GM18519 (cell line): Measurements from ENCODE around the gene CHST15.

Experiments used
- ATAC-seq: cut with Tn5 transposase; IDR thresholded peaks from one replicate; pipeline ENCODE4 v1.9.1; 2021; ENCODE audit warnings: mild to moderate bottlenecking, moderate library complexity; ENCODE audit not compliant: unreplicated experiment, low FRiP score

CHST15 gene

GRCh38 chr10:123993534-123994416, 99.6 kb downstream of the CHST15 start:
- ATAC-seq, result no peak

GRCh38 chr10:123991611-123992570, 101.5 kb downstream of the CHST15 start:
- no peak for ATAC-seq

- ATAC-seq, result no peak
These were observed 102.5 kb downstream of the CHST15 start for GRCh38 chr10:123990889-123991288.

GRCh38 chr10:123988694-123989093, 104.7 kb downstream of the CHST15 start:
- no peak for ATAC-seq

GRCh38 chr10:123986736-123987135, 106.7 kb downstream of the CHST15 start:
- no peak for ATAC-seq

- ATAC-seq, result no peak
These were observed 119.0 kb downstream of the CHST15 start for GRCh38 chr10:123974406-123974805.

GRCh38 chr10:123972481-123973401, 120.7 kb downstream of the CHST15 start:
- no peak for ATAC-seq

- no peak for ATAC-seq
These were observed 122.5 kb downstream of the CHST15 start for GRCh38 chr10:123970927-123971286.

- ATAC-seq, result no peak
These were observed 123.0 kb downstream of the CHST15 start for GRCh38 chr10:123970207-123970926.

- no peak for ATAC-seq
These were observed 125.7 kb downstream of the CHST15 start for GRCh38 chr10:123967626-123968243.

GRCh38 chr10:123966896-123967231, 126.5 kb downstream of the CHST15 start:
- ATAC-seq, result no peak

GRCh38 chr10:123965973-123966895, 127.2 kb downstream of the CHST15 start:
- ATAC-seq, result no peak

GRCh38 chr10:123964953-123965352, 128.4 kb downstream of the CHST15 start:
- no peak for ATAC-seq

GRCh38 chr10:123962756-123963530, 130.5 kb downstream of the CHST15 start:
- no peak for ATAC-seq

- ATAC-seq, result no peak
These were observed 135.2 kb downstream of the CHST15 start for GRCh38 chr10:123958241-123958640.
